Measurements from ENCODE around the gene DKKL1.

Gene DKKL1

DNA sequence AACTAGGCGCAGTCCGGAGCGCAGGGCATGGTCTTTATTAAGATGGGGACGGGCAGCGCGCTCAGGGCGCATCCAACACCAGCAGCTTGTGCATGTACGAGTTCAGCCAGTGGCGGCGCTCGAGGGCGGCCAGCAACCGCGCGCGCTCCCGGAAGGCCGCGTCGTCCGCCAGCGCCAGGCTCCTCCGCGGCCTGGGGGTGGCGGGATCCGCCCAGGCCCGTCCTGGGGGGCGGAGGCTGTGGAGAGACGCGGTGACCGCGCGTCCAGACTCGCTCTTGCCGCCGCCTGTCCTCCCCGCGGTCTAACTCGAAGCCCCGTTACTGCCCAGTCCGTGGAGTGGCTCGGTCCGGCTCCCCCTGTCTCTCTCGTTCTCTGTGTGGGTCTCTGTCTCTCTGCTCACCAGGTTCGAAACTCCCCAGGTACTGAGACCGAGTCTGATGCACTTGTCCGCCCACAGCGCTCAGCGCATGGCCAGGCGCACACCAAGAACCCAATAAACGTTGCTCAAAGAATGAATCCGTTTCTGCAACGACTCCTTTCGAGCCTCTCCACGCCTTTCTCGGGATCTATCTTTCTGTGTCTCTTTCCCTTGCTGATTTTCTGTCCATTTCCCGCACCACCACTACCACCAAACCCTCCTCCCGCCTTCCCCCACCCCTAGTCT lies 58.9 kb downstream of the DKKL1 start:
- peak; percentile 43 for DNase-seq

DNA sequence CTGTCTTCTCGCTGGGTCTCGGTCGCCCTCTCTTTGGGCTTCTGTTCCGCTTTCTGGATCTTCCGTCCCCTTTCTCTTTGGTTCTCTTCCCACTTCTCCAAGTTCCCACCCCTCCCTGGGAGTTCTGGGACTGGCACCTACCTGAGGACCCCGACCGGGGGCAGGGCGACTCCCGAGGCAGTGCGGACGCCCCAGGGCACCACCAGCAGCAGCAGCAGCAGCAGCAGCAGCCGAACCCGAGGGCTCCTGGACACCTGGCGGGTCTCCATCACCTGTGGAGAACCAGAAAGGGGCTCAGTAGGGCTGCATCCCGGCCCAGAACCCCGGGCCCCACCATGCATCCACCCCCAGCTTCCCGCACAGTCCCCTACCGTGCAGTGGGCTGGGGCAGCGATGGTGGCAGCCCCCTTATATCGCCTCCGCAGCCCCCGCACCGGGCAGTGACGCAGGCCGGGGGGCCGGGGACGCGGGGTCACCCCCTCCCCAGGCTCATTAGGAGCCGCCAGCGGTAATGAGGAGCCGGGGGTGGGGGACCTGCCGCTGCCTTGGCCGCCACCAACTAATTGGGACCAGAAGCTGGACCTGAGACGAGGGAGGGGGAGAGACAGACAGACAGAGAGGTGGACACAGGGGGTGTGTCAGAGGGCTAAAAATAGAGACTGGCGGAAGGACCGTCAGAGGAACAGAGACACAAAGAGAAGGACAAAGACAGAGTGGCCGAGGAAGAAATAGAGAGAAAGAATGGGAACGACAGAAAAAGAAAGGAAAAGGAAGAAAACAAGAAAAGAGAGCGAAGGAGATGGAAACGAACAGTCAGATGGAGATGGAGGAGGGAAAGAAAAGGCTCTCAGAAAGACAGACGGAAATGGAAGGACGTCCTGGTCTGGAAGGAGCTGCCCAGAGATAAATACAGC lies 59.7 kb downstream of the DKKL1 start, which contains the start of gene PTH2:
Gene PTH2 (minus strand): TSS at position 371 of the 914 bp plus-strand sequence. CDS start 102 bp downstream, at position 269.
- no peak for DNase-seq

DNA sequence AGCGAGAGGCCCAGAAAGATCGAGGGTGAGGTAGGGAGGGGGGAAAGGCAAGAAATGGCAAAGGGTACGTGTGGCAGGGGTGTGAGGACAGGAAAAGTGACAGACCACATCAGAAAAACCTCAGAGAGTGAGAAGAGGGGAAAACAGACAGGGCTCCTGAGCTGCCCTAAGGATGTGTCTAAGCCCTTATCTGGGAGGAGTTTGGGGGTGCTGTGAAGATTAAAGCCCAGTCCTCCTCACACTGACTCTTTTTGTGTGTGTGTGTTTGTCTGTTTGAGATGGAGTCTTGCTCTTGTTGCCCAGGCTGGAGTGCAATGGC lies 60.3 kb downstream of the DKKL1 start:
- no peak for DNase-seq

Measured in activated CD4-positive, alpha-beta T cell treated with anti-CD3 and anti-CD28 coated beads, Interleukin-2, amount 50 U/mL, for 1 hour (primary cell).